ENCODE results near the gene IQUB. TPM values are rescaled to one million over a fixed set of nuclear protein-coding genes. Genes with fewer than 3 reads are reported as not detected.

The IQUB gene
- under 1 TPM in 1 of 2 donors, not detected in 1; 0.10 TPM for total RNA-seq

GRCh38 chr7:123534383-123535260 is at the start of gene IQUB:
IQUB (minus strand) TSS chr7:123534595; CDS start chr7:123512340, 22,255 bp downstream.
- Mint-ChIP-seq H3K4me3 (peak within 1 kb of the TSS; percentile 94), H3K4me1 (ENCODE audit: low read depth in 2 of 2) (peaks cover 21 to 22% of the 10 kb centered on the region in 2 donors), H3K9me3 (no peaks in the 10 kb centered on the region), H3K27me3 (peaks cover 5 to 7% of the 10 kb centered on the region in 2 donors), H3K27ac (peak within 1 kb of the TSS; percentile 74 to 93), H3K36me3 (no peaks in the 10 kb centered on the region)
- peak; percentile 95 for DNase-seq (ENCODE audit: low spot score)
- ATAC-seq, result peak; percentile 92 to 94

- ATAC-seq, result no peak
- Mint-ChIP-seq H3K4me3 (no peak overlapping the region), H3K4me1 (ENCODE audit: low read depth in 2 of 2) (no peaks in the 10 kb centered on the region), H3K9me3 (no peaks in the 10 kb centered on the region), H3K36me3 (no peaks in the 10 kb centered on the region), H3K27ac (no peak overlapping the region), H3K27me3 (peaks cover 17 to 45% of the 10 kb centered on the region in 2 donors)
- no peak for DNase-seq (ENCODE audit: low spot score)
Observed at GRCh38 chr7:123583821-123584220, 49.4 kb upstream of the IQUB start.

- no peak overlapping the region for H3K4me3 Mint-ChIP-seq
- H3K9me3 Mint-ChIP-seq, result no peaks in the 10 kb centered on the region
- no peak for DNase-seq (ENCODE audit: low spot score)
- H3K4me1 Mint-ChIP-seq (ENCODE audit: low read depth in 2 of 2), result no peaks in the 10 kb centered on the region
- no peak overlapping the region for H3K27ac Mint-ChIP-seq
- H3K36me3 Mint-ChIP-seq, result no peaks in the 10 kb centered on the region
- no peak for ATAC-seq
- peaks cover 19 to 44% of the 10 kb centered on the region in 2 donors for H3K27me3 Mint-ChIP-seq
Observed at GRCh38 chr7:123581162-123581459, 46.7 kb upstream of the IQUB start.

GRCh38 chr7:123580406-123581161 is 46.2 kb upstream of the IQUB start:
- H3K27ac Mint-ChIP-seq, result no peak overlapping the region
- H3K36me3 Mint-ChIP-seq, result no peaks in the 10 kb centered on the region
- H3K4me1 Mint-ChIP-seq (ENCODE audit: low read depth in 2 of 2), result no peaks in the 10 kb centered on the region
- H3K4me3 Mint-ChIP-seq, result no peak overlapping the region
- ATAC-seq (no peak), DNase-seq (ENCODE audit: low spot score) (no peak)
- H3K9me3 Mint-ChIP-seq, result no peaks in the 10 kb centered on the region
- peaks cover 21 to 47% of the 10 kb centered on the region in 2 donors for H3K27me3 Mint-ChIP-seq

- no peak for ATAC-seq
- Mint-ChIP-seq H3K4me1 (ENCODE audit: low read depth in 2 of 2) (no peaks in the 10 kb centered on the region), H3K4me3 (no peak overlapping the region), H3K27me3 (peaks cover 25 to 52% of the 10 kb centered on the region in 2 donors), H3K27ac (no peak overlapping the region), H3K9me3 (no peaks in the 10 kb centered on the region), H3K36me3 (no peaks in the 10 kb centered on the region)
- DNase-seq (ENCODE audit: low spot score), result no peak
Observed at GRCh38 chr7:123579416-123579815, 45.0 kb upstream of the IQUB start.

- no peak for ATAC-seq
- Mint-ChIP-seq H3K4me3 (no peak overlapping the region), H3K27me3 (peaks cover 21 to 51% of the 10 kb centered on the region in 2 donors), H3K36me3 (no peaks in the 10 kb centered on the region), H3K9me3 (no peaks in the 10 kb centered on the region), H3K4me1 (ENCODE audit: low read depth in 2 of 2) (no peaks in the 10 kb centered on the region), H3K27ac (no peak overlapping the region)
- DNase-seq (ENCODE audit: low spot score), result no peak
Observed at GRCh38 chr7:123573896-123574467, 39.6 kb upstream of the IQUB start.

GRCh38 chr7:123573341-123573740 is 38.9 kb upstream of the IQUB start:
- no peaks in the 10 kb centered on the region for H3K4me1 Mint-ChIP-seq (ENCODE audit: low read depth in 2 of 2)
- no peaks in the 10 kb centered on the region for H3K9me3 Mint-ChIP-seq
- ATAC-seq (no peak), DNase-seq (ENCODE audit: low spot score) (no peak)
- no peak overlapping the region for H3K4me3 Mint-ChIP-seq
- H3K27ac Mint-ChIP-seq, result no peak overlapping the region
- peaks cover 18 to 44% of the 10 kb centered on the region in 2 donors for H3K27me3 Mint-ChIP-seq
- H3K36me3 Mint-ChIP-seq, result no peaks in the 10 kb centered on the region

GRCh38 chr7:123571684-123572083 is 37.3 kb upstream of the IQUB start:
- no peak overlapping the region for H3K27ac Mint-ChIP-seq
- H3K36me3 Mint-ChIP-seq, result no peaks in the 10 kb centered on the region
- ATAC-seq (no peak), DNase-seq (ENCODE audit: low spot score) (no peak)
- no peak overlapping the region for H3K4me3 Mint-ChIP-seq
- H3K4me1 Mint-ChIP-seq (ENCODE audit: low read depth in 2 of 2), result no peaks in the 10 kb centered on the region
- H3K27me3 Mint-ChIP-seq, result peaks cover 20 to 31% of the 10 kb centered on the region in 2 donors
- no peaks in the 10 kb centered on the region for H3K9me3 Mint-ChIP-seq

GRCh38 chr7:123571187-123571586 is 36.8 kb upstream of the IQUB start:
- H3K4me1 Mint-ChIP-seq (ENCODE audit: low read depth in 2 of 2), result no peaks in the 10 kb centered on the region
- DNase-seq (ENCODE audit: low spot score) (no peak), ATAC-seq (no peak)
- H3K36me3 Mint-ChIP-seq, result no peaks in the 10 kb centered on the region
- H3K4me3 Mint-ChIP-seq, result no peak overlapping the region
- no peaks in the 10 kb centered on the region for H3K9me3 Mint-ChIP-seq
- peaks cover 19 to 26% of the 10 kb centered on the region in 2 donors for H3K27me3 Mint-ChIP-seq
- no peak overlapping the region for H3K27ac Mint-ChIP-seq

- Mint-ChIP-seq H3K27ac (no peak overlapping the region), H3K4me1 (ENCODE audit: low read depth in 2 of 2) (no peaks in the 10 kb centered on the region), H3K36me3 (no peaks in the 10 kb centered on the region), H3K27me3 (peaks cover 17 to 21% of the 10 kb centered on the region in 2 donors), H3K4me3 (no peak overlapping the region), H3K9me3 (no peaks in the 10 kb centered on the region)
- DNase-seq (ENCODE audit: low spot score), result no peak
- ATAC-seq, result no peak
Observed at GRCh38 chr7:123570390-123571182, 36.2 kb upstream of the IQUB start.

- H3K36me3 Mint-ChIP-seq, result no peaks in the 10 kb centered on the region
- H3K27me3 Mint-ChIP-seq, result peaks cover 13 to 17% of the 10 kb centered on the region in 2 donors
- no peak for ATAC-seq
- no peaks in the 10 kb centered on the region for H3K4me1 Mint-ChIP-seq (ENCODE audit: low read depth in 2 of 2)
- DNase-seq (ENCODE audit: low spot score), result no peak
- no peak overlapping the region for H3K4me3 Mint-ChIP-seq
- no peak overlapping the region for H3K27ac Mint-ChIP-seq
- no peaks in the 10 kb centered on the region for H3K9me3 Mint-ChIP-seq
Observed at GRCh38 chr7:123569352-123570010, 35.1 kb upstream of the IQUB start.

- no peak for DNase-seq (ENCODE audit: low spot score)
- Mint-ChIP-seq H3K27me3 (peaks cover 0 to 15% of the 10 kb centered on the region in 2 donors), H3K27ac (no peak overlapping the region), H3K36me3 (no peaks in the 10 kb centered on the region), H3K9me3 (no peaks in the 10 kb centered on the region), H3K4me3 (no peak overlapping the region), H3K4me1 (ENCODE audit: low read depth in 2 of 2) (no peaks in the 10 kb centered on the region)
- no peak for ATAC-seq
Observed at GRCh38 chr7:123562121-123562520, 27.7 kb upstream of the IQUB start.

- H3K4me1 Mint-ChIP-seq (ENCODE audit: low read depth in 2 of 2), result no peaks in the 10 kb centered on the region
- no peak for DNase-seq (ENCODE audit: low spot score)
- H3K4me3 Mint-ChIP-seq, result no peak overlapping the region
- H3K36me3 Mint-ChIP-seq, result no peaks in the 10 kb centered on the region
- peaks cover 0 to 11% of the 10 kb centered on the region in 2 donors for H3K27me3 Mint-ChIP-seq
- no peak overlapping the region for H3K27ac Mint-ChIP-seq
- H3K9me3 Mint-ChIP-seq, result no peaks in the 10 kb centered on the region
- ATAC-seq, result no peak
Observed at GRCh38 chr7:123558289-123558874, 24.0 kb upstream of the IQUB start.

Measured in natural killer cell treated with Interleukin-12 subunit alpha and Interleukin-12 subunit beta and Interleukin-15 and Interleukin-18, amount 100 ng/mL, for 72 hours (primary cell).